Measurements from ENCODE around the gene OGDH. TPM values are rescaled to one million over a fixed set of nuclear protein-coding genes. Genes with fewer than 3 reads are reported as not detected.

OGDH gene
- total and polyA plus RNA-seq, 2 experiments from 2014 or later = 13.5 to 76.9 TPM

DNA sequence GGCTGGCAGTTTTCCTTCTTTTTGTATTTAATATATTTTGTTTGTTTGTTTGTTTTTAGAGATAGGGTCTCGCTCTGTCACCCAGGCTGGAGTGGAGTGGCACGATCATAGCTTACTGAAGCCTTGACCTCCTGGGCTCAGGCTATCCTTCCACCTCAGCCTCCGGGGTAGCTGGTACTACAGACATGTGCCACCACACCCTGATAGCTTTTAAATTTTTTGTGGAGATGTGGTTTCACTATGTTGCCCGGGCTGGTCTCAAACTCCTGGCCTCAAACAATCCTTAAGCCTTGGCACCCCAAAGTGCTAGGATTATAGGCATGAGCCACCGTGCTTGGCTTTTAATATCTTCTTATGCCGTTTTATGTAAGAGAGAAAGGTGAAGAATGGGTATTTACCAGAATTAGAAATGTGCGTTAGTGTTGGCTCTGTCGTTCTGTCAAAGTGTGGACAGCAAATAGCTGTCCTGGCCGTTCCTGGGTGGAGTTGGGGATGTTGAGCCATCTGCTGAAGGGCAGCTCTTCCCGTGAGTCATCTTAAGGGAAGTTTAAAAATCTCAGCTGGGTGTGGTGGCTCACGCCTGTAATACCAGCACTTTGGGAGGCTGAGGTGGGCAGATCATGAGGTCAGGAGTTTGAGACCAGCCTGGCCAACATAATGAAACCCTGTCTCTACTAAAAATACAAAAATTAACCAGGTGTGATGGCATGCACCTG is 14.8 kb downstream of the OGDH start (continued):
- TF ChIP-seq, protein P1, sequence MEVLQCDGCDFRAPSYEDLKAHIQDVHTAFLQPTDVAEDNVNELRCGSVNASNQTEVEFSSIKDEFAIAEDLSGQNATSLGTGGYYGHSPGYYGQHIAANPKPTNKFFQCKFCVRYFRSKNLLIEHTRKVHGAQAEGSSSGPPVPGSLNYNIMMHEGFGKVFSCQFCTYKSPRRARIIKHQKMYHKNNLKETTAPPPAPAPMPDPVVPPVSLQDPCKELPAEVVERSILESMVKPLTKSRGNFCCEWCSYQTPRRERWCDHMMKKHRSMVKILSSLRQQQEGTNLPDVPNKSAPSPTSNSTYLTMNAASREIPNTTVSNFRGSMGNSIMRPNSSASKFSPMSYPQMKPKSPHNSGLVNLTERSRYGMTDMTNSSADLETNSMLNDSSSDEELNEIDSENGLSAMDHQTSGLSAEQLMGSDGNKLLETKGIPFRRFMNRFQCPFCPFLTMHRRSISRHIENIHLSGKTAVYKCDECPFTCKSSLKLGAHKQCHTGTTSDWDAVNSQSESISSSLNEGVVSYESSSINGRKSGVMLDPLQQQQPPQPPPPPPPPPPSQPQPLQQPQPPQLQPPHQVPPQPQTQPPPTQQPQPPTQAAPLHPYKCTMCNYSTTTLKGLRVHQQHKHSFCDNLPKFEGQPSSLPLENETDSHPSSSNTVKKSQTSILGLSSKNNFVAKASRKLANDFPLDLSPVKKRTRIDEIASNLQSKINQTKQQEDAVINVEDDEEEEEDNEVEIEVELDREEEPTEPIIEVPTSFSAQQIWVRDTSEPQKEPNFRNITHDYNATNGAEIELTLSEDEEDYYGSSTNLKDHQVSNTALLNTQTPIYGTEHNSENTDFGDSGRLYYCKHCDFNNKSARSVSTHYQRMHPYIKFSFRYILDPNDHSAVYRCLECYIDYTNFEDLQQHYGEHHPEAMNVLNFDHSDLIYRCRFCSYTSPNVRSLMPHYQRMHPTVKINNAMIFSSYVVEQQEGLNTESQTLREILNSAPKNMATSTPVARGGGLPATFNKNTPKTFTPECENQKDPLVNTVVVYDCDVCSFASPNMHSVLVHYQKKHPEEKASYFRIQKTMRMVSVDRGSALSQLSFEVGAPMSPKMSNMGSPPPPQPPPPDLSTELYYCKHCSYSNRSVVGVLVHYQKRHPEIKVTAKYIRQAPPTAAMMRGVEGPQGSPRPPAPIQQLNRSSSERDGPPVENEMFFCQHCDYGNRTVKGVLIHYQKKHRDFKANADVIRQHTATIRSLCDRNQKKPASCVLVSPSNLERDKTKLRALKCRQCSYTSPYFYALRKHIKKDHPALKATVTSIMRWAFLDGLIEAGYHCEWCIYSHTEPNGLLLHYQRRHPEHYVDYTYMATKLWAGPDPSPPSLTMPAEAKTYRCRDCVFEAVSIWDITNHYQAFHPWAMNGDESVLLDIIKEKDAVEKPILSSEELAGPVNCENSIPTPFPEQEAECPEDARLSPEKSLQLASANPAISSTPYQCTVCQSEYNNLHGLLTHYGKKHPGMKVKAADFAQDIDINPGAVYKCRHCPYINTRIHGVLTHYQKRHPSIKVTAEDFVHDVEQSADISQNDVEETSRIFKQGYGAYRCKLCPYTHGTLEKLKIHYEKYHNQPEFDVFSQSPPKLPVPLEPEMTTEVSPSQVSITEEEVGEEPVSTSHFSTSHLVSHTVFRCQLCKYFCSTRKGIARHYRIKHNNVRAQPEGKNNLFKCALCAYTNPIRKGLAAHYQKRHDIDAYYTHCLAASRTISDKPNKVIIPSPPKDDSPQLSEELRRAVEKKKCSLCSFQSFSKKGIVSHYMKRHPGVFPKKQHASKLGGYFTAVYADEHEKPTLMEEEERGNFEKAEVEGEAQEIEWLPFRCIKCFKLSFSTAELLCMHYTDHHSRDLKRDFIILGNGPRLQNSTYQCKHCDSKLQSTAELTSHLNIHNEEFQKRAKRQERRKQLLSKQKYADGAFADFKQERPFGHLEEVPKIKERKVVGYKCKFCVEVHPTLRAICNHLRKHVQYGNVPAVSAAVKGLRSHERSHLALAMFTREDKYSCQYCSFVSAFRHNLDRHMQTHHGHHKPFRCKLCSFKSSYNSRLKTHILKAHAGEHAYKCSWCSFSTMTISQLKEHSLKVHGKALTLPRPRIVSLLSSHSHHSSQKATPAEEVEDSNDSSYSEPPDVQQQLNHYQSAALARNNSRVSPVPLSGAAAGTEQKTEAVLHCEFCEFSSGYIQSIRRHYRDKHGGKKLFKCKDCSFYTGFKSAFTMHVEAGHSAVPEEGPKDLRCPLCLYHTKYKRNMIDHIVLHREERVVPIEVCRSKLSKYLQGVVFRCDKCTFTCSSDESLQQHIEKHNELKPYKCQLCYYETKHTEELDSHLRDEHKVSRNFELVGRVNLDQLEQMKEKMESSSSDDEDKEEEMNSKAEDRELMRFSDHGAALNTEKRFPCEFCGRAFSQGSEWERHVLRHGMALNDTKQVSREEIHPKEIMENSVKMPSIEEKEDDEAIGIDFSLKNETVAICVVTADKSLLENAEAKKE (CRISPR knock-in tag; IDR thresholded peaks at IDR 0.05) = no peak

DNA sequence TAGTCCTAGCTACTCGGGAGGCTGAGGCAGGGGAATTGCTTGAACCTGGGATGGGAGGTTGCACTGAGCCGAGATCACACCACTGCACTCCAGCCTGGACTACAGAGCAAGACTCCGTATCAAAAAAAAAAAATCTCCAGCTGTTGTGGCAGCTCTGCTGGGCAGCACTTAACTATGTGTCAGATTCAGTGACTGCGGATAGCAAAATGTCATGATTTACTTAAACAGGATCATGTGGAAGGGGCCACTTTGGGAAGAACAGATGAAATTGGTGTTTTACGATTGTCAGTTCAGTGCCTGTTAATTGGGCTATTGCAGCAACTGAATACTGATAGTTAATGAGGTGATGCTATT is 15.3 kb downstream of the OGDH start:
- no peak overlapping the region for H3K4me3 ChIP-seq
- H3K4me2 ChIP-seq = no peak overlapping the region
- H3F3A ChIP-seq (replicated peaks; ENCODE audit: low read depth) = no peaks in the 10 kb centered on the region
- no peak overlapping the region for H3K27ac ChIP-seq (ENCODE audit: low read depth)
- peaks cover 4% of the 10 kb centered on the region; the same call in 1 of the 2 replicates for H3K4me1 ChIP-seq (ENCODE audit: insufficient read depth)
- no peaks in the 10 kb centered on the region for H3K27me3 ChIP-seq (ENCODE audit: insufficient read depth)
- H3K4me3 Mint-ChIP-seq = no peak overlapping the region
- no peak for TF ChIP-seq CREB1 (CRISPR knock-in tag; IDR thresholded peaks at IDR 0.05; ENCODE audit: low read depth)
- no peak overlapping the region for H2AFZ ChIP-seq
- peaks cover 14% of the 10 kb centered on the region for H3K36me3 Mint-ChIP-seq (ENCODE audit: low read depth)
- DNase-seq (ENCODE audit: low spot score) (no peak), ATAC-seq (no peak)
- H3K9me2 ChIP-seq (ENCODE audit: insufficient read depth) = no peaks in the 10 kb centered on the region
- H3K9me3 Mint-ChIP-seq = no peaks in the 10 kb centered on the region
- H3K79me2 ChIP-seq (replicated peaks; ENCODE audit: insufficient read depth) = peaks cover 89% of the 10 kb centered on the region
- H3K27me3 Mint-ChIP-seq (ENCODE audit: insufficient read depth, low read depth, poor library complexity) = peaks cover 9% of the 10 kb centered on the region
- peaks cover 12% of the 10 kb centered on the region for H3K4me1 Mint-ChIP-seq
- H3K36me3 ChIP-seq (ENCODE audit: insufficient read depth) = no peaks in the 10 kb centered on the region
- no peak overlapping the region for H3K27ac Mint-ChIP-seq
- H4K20me1 ChIP-seq (replicated peaks; ENCODE audit: insufficient read depth) = peaks cover 33% of the 10 kb centered on the region

Data from GM23338 (cell line).